Right cardiac atrium (tissue), 5 donors: Measurements from ENCODE around the gene OR10H2. TPM values are rescaled to one million over a fixed set of nuclear protein-coding genes. Genes with fewer than 3 reads are reported as not detected.
"Not testable (repeated sequence)": the region's sequence is repeated elsewhere in the genome, so short reads cannot be mapped to it uniquely, and the experiment has no call there.

Experiments used
- ATAC-seq, 2 donors: fragments of 200-7000 bp; cut with Tn5 transposase; one replicate each; pipeline versions ENCODE4 v1.8.0 to v1.9.1; 2020; ENCODE audit warnings: moderate library complexity in 2 of 2, mild to moderate bottlenecking in 1 of 2
- DNase-seq, 3 donors: peaks; one replicate each; pipeline ENCODE4 v3.0.0-alpha.2; 2020
- H3K27ac ChIP-seq: one replicate; pipeline ENCODE4 v1.5.1; 2013; ENCODE audit warnings: mild to moderate bottlenecking, low read length, control low read depth, moderate library complexity
- H3K27me3 ChIP-seq: one replicate; pipeline ENCODE4 v1.6.1; 2013; ENCODE audit not compliant: control insufficient read depth, insufficient read depth
- H3K4me1 ChIP-seq: one replicate; pipeline ENCODE4 v1.6.1; 2013; ENCODE audit warnings: low read length; ENCODE audit not compliant: control insufficient read depth, insufficient read depth
- H3K4me3 ChIP-seq: one replicate; pipeline ENCODE4 v1.5.1; 2013; ENCODE audit warnings: low read length, control low read depth
- H3K9me3 ChIP-seq: one replicate; pipeline ENCODE4 v1.6.1; 2013; ENCODE audit warnings: low read length; ENCODE audit not compliant: control insufficient read depth
- WGBS: extraction: QIAGEN DNeasy Blood & Tissue Kit; methylation state at CpG from one replicate; pipeline ENCODE4 v1.1.7; 2013; 5-methylcytosine and 5-hydroxymethylcytosine counted together
- intact Hi-C, 4 donors: fragments of 100-400 bp; cut with DNase I; formaldehyde crosslinking; loops; one replicate each; pipeline versions ENCODE4 v1.11.0 to v1.14.0; 2022 to 2023
- polyA plus RNA-seq: library from polyadenylated mRNA; stranded (reverse); fragments of 200-250 nt; gene quantifications from one replicate; pipeline ENCODE4 v1.2.3, GENCODE V29; 2013
- total RNA-seq, 4 donors: library from RNA; stranded (reverse); fragmentation: NEBNext Ultra II Directional; extraction: Animal tissue kit (Norgen Biotek cat#: 25700); gene quantifications; one replicate each; pipeline ENCODE4 v1.2.1, GENCODE V29; 2021
- donor health status: healthy with polysubstance abuse.
- donor health status: DM: no; HTN: yes; CAD: no.
- donor health status: DM: no; HTN: no; CAD: no.
- donor health status: DM: no; HTN: yes; CAD: no; lungs with severe emphysema.
- donor health status: DM: yes; HTN: yes; CAD: no.

Gene OR10H2
- total and polyA plus RNA-seq, 5 donors: not detected

- 32% methylated on average over 6 of the region's 6 CpGs for whole genome bisulfite sequencing
- Histone ChIP-seq H3K9me3 (peaks cover 4% of the 10 kb centered on the region), H3K4me1 (no peaks in the 10 kb centered on the region), H3K4me3 (no peak overlapping the region), H3K27ac (no peak overlapping the region), H3K27me3 (no peaks in the 10 kb centered on the region)
- intact Hi-C loops: no loop called here
- DNase-seq (no peak), ATAC-seq (no peak)
Observed at GRCh38 chr19:15769586-15769985, 41.8 kb downstream of the OR10H2 start.

DNA sequence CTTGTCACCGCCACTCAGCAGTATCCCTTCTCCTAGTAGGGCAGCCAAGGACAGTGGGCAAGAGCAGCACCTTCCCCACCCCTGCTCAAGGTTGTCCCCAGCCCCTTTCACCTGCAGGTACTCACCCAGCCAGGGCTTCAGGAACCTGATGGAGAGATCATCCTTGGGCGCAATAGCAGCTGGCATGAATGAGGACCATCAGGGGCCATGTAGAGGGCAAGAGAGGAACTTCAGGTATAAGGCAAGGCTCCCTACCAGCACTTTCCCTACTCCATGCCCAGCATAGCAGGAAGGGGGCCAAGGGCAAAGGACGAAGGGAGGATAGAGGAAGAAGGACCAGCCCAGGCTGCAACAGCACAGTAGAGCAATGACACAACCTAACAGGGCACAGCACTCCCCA lies 46.3 kb downstream of the OR10H2 start:
- H3K4me3 ChIP-seq, intact Hi-C loops, H3K27me3 ChIP-seq, H3K27ac ChIP-seq, DNase-seq, H3K9me3 ChIP-seq, H3K4me1 ChIP-seq: not testable (repeated sequence)
- ATAC-seq: peak in 1 of 2 donors; percentile 11
- 78% methylated on average over 3 of the region's 3 CpGs for WGBS

GRCh38 chr19:15775249-15775648 lies 47.4 kb downstream of the OR10H2 start:
- Histone ChIP-seq H3K9me3 (no peaks in the 10 kb centered on the region), H3K4me3 (no peak overlapping the region), H3K4me1 (peaks cover 6% of the 10 kb centered on the region), H3K27me3 (no peaks in the 10 kb centered on the region), H3K27ac (no peak overlapping the region)
- ATAC-seq (no peak), DNase-seq (no peak)
- 78% methylated on average over 2 of the region's 2 CpGs for whole genome bisulfite sequencing
- intact Hi-C loops: loop anchor here in 1 of 4 donors (5.0 kb wide), 1 partner anchor 103 kb away; the partner anchor contains the start of gene CYP4F12

- DNase-seq (no peak), ATAC-seq (no peak)
- Histone ChIP-seq H3K27me3 (no peaks in the 10 kb centered on the region), H3K4me1 (peaks cover 6% of the 10 kb centered on the region), H3K4me3 (no peak overlapping the region), H3K27ac (no peak overlapping the region), H3K9me3 (no peaks in the 10 kb centered on the region)
- intact Hi-C loops: loop anchor here in 1 of 4 donors (5.0 kb wide), 1 partner anchor 104 kb away; the partner anchor contains the start of gene CYP4F12
- 92% methylated on average over 4 of the region's 4 CpGs for WGBS
Observed at GRCh38 chr19:15776264-15776663, 48.4 kb downstream of the OR10H2 start.

DNA sequence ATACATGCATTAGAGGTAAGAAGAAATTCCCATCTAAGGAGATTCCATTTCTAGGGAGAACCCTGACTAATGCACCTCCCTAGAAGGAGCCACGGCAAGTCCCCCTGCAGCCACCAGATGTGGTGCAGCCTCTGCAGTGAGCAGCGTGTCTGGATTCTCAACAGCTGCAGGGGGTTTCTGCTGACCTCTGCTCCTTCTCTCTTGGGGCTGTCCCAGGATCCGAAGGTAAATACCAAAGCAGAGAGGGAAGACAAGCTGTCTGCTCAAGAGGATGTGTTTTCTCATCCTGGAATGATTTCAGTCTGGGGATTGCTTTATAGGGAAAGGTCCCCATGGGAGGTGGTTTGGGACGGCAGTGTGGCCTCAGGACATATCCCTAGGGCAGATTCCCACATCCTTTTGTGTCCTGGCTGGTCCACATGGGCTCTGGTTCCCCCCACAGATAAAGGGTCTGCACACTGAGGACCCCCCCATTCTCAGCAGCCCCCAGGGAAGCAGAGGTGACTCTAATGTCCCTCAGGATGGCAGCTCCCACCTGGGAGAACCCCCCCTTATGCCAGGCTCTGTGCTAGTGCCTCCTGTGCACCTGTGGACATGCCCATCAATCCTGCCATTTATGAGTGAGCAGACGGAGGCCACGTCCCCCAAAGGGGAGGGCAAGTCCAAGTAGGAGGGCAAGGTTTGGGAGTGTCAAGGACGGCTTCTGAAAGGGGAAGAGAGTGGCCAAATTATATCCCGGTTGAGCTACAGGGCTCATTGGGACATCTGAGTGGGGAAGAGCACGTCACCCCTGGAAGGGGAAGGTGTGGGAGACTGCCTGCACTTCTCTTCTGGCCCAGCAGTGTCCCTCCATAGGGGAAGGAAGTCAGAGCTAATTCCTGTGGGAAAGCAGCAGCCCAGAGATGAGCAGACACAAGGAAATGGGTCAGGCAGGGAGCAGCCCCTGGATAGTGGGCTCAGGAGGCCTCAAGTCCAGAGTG lies 49.5 kb downstream of the OR10H2 start:
- H3K9me3 ChIP-seq: no peaks in the 10 kb centered on the region
- H3K4me3 ChIP-seq: no peak overlapping the region
- H3K4me1 ChIP-seq: peaks cover 9% of the 10 kb centered on the region
- no peaks in the 10 kb centered on the region for H3K27me3 ChIP-seq
- no peak overlapping the region for H3K27ac ChIP-seq
- WGBS: 47% methylated on average over 9 of the region's 9 CpGs
- no peak for DNase-seq
- intact Hi-C loops: loop anchor here in 1 of 4 donors (5.0 kb wide), 1 partner anchor 105 kb away; the partner anchor contains the start of gene CYP4F12
- ATAC-seq: no peak

Other genes starting within 250 kb of the OR10H2 start
- gene PGLYRP2, start 248.5 kb upstream of the OR10H2 start, total RNA-seq: not detected
- not detected for gene PGLYRP2, start 248.5 kb upstream of the OR10H2 start, polyA plus RNA-seq
- gene CYP4F22, start 219.5 kb upstream of the OR10H2 start, total RNA-seq: not detected
- not detected for gene CYP4F22, start 219.5 kb upstream of the OR10H2 start, polyA plus RNA-seq
- not detected for gene CYP4F8, start 112.8 kb upstream of the OR10H2 start, total RNA-seq
- not detected for gene CYP4F8, start 112.8 kb upstream of the OR10H2 start, polyA plus RNA-seq
- gene CYP4F3, start 87.1 kb upstream of the OR10H2 start, total RNA-seq: under 1 TPM in 3 of 4 donors, not detected in 1; 0.11 to 0.25 (median 0.18) TPM
- gene CYP4F3, start 87.1 kb upstream of the OR10H2 start, polyA plus RNA-seq: 0.02 TPM
- 1 to 10 TPM; 4.5 to 8.3 (median 7.8) TPM for gene CYP4F12, start 54.9 kb upstream of the OR10H2 start, total RNA-seq
- gene CYP4F12, start 54.9 kb upstream of the OR10H2 start, polyA plus RNA-seq: 6.3 TPM
- gene OR10H3, start 10.0 kb downstream of the OR10H2 start, total RNA-seq: not detected
- gene OR10H3, start 10.0 kb downstream of the OR10H2 start, polyA plus RNA-seq: not detected
- not detected for gene OR10H5, start 59.6 kb downstream of the OR10H2 start, total RNA-seq
- gene OR10H5, start 59.6 kb downstream of the OR10H2 start, polyA plus RNA-seq: not detected
- not detected for gene OR10H1, start 87.6 kb downstream of the OR10H2 start, total RNA-seq
- not detected for gene OR10H1, start 87.6 kb downstream of the OR10H2 start, polyA plus RNA-seq
- gene CYP4F2, start 170.1 kb downstream of the OR10H2 start, total RNA-seq: not detected
- not detected for gene CYP4F2, start 170.1 kb downstream of the OR10H2 start, polyA plus RNA-seq
- under 1 TPM; 0.11 to 0.34 (median 0.21) TPM for gene CYP4F11, start 206.5 kb downstream of the OR10H2 start, total RNA-seq
- gene CYP4F11, start 206.5 kb downstream of the OR10H2 start, polyA plus RNA-seq: 0.16 TPM
- gene OR10H4, start 221.0 kb downstream of the OR10H2 start, total RNA-seq: not detected
- not detected for gene OR10H4, start 221.0 kb downstream of the OR10H2 start, polyA plus RNA-seq